GM12878 (cell line): ENCODE measurements around the gene TMEM131L. TPM values are rescaled to one million over a fixed set of nuclear protein-coding genes. Genes with fewer than 3 reads are reported as not detected.

Source experiments
- ATAC-seq: fragments of 200-7000 bp; cut with Tn5 transposase; 3 replicates; pipeline ENCODE4 v1.9.1; 2020; ENCODE audit warnings: mild to moderate bottlenecking, moderate library complexity
- BruUV-seq: library from RNA; stranded (reverse); fragments of 400-500 nt; replicated peaks from 2 replicates; lab custom pipeline; 2021; lab: Mats Ljungman, UMichigan
- CTCF ChIA-PET: fragments of 300-600 bp; sonication (Branson Sonifier 250); formaldehyde crosslinking; extraction: SDS; loops from one replicate; lab custom pipeline; 2021; ENCODE audit warnings: inconsistent platforms; lab: Yijun Ruan, JAX
- POLR2A ChIA-PET: fragments of 350-600 bp; formaldehyde crosslinking; extraction: SDS; loops from one replicate; lab custom pipeline; 2021; ENCODE audit warnings: inconsistent platforms; lab: Charles Lee
- RAD21 ChIA-PET: fragments of 300-600 bp; sonication (Branson Sonifier 250); formaldehyde crosslinking; loops from one replicate; lab custom pipeline; 2023; ENCODE audit warnings: antibody characterized with exemption; ENCODE audit not compliant: unreplicated experiment; lab: Charles Lee
- SMC1A ChIA-PET: fragments of 300-600 bp; sonication (Branson Sonifier 250); formaldehyde crosslinking; loops from one replicate; lab custom pipeline; 2023; ENCODE audit not compliant: unreplicated experiment, uncharacterized antibody; lab: Charles Lee
- DNase-seq: peaks from one replicate; pipeline ENCODE4 v3.0.0-alpha.2; 2011; ENCODE audit warnings: low read depth, low spot score
- FAIRE-seq: peaks from 3 replicates; lab custom pipeline; 2011; peaks lifted over from hg19 to GRCh38; lab: Jason Lieb, UNC
- H2AFZ ChIP-seq: 2 replicates; pipeline ENCODE4 v1.6.0; 2011; ENCODE audit warnings: low read depth, low read length, control low read depth; ENCODE audit not compliant: control insufficient read depth
- H3K27ac ChIP-seq: 2 replicates; pipeline ENCODE4 v1.5.1; 2011; ENCODE audit warnings: control low read depth; ENCODE audit not compliant: control insufficient read depth, insufficient read depth
- H3K27me3 ChIP-seq, 2 experiments: replicated peaks in 1 of 2; 2 replicates each; pipeline versions ENCODE4 v1.6.0 to v1.6.1; 2011; ENCODE audit warnings: low read length in 1 of 2; ENCODE audit not compliant: control insufficient read depth in 2 of 2, insufficient read depth in 2 of 2
- H3K36me3 ChIP-seq, 2 experiments: 2 replicates each; pipeline ENCODE4 v1.5.1; 2011; ENCODE audit warnings: low read length in 1 of 2; ENCODE audit not compliant: control insufficient read depth in 2 of 2, insufficient read depth in 2 of 2
- H3K4me1 ChIP-seq: 2 replicates; pipeline ENCODE4 v1.6.1; 2011; ENCODE audit warnings: mild to moderate bottlenecking, low read length, moderate library complexity, mixed read lengths; ENCODE audit not compliant: control insufficient read depth, insufficient read depth
- H3K4me2 ChIP-seq: 2 replicates; pipeline ENCODE4 v1.6.0; 2011; ENCODE audit warnings: control low read depth; ENCODE audit not compliant: control insufficient read depth, insufficient read depth
- H3K4me3 ChIP-seq: fragments of 200-600 bp; sonication (generic); 2 replicates; pipeline ENCODE4 v1.5.1; 2016
- H3K79me2 ChIP-seq: 2 replicates; pipeline ENCODE4 v1.6.0; 2011; ENCODE audit warnings: low read length; ENCODE audit not compliant: control insufficient read depth, insufficient read depth
- H3K9ac ChIP-seq: 2 replicates; pipeline ENCODE4 v1.8.0; 2011; ENCODE audit warnings: low read length, control low read depth, mixed read lengths; ENCODE audit not compliant: control insufficient read depth, insufficient read depth
- H3K9me3 ChIP-seq: replicated peaks from 3 replicates; pipeline ENCODE4 v1.5.1; 2011; ENCODE audit warnings: mild to moderate bottlenecking, low read length; ENCODE audit not compliant: control insufficient read depth, insufficient read depth
- H4K20me1 ChIP-seq: 2 replicates; pipeline ENCODE4 v1.6.0; 2011; ENCODE audit not compliant: control insufficient read depth, insufficient read depth
- ETV6 ChIP-seq, 2 experiments: fragments of 450-650 bp in 1 of 2; IDR thresholded peaks in 1 of 2; conservative IDR thresholded peaks in 1 of 2; 2 replicates each; pipeline ENCODE4 v1.6.1; 2014; ENCODE audit warnings: antibody characterized with exemption in 1 of 2, borderline replicate concordance in 1 of 2, low read depth in 1 of 2, mild to moderate bottlenecking in 1 of 2, moderate library complexity in 1 of 2
- JUND ChIP-seq: IDR thresholded peaks from 2 replicates; pipeline ENCODE4 v1.6.1; 2012; ENCODE audit warnings: low read depth, mild to moderate bottlenecking, low read length, improper control_type of control experiment, moderate library complexity
- KAT2A ChIP-seq: conservative IDR thresholded peaks from 2 replicates; pipeline ENCODE4 v1.6.1; 2011; ENCODE audit warnings: low read depth, low read length; ENCODE audit not compliant: control insufficient read depth
- NKRF ChIP-seq: fragments of 450-650 bp; conservative IDR thresholded peaks from 2 replicates; pipeline ENCODE4 v1.6.1; 2017; ENCODE audit warnings: mild to moderate bottlenecking, moderate library complexity
- RAD51 ChIP-seq: fragments of 450-650 bp; IDR thresholded peaks from 2 replicates; pipeline ENCODE4 v1.6.1; 2016; ENCODE audit warnings: moderate library complexity, mild to moderate bottlenecking, inconsistent platforms
- SRF ChIP-seq, 2 experiments: IDR thresholded peaks; 2 replicates each; pipeline ENCODE4 v1.6.1; 2011; ENCODE audit warnings: low read depth in 2 of 2, low read length in 2 of 2, mild to moderate bottlenecking in 1 of 2, moderate library complexity in 1 of 2
- WGBS: methylation state at CpG from one replicate; pipeline ENCODE4 v1.1.6; 2016; ENCODE audit warnings: low lambda C conversion rate; ENCODE audit not compliant: insufficient replicate concordance, insufficient coverage; ENCODE audit errors: missing lambda C conversion rate; 5-methylcytosine and 5-hydroxymethylcytosine counted together
- in situ Hi-C: fragments of 300-500 bp; cut with MboI; formaldehyde crosslinking; loops from 9 replicates; pipeline ENCODE4 v1.14.3; 2018; ENCODE audit warnings: mixed read lengths
- intact Hi-C: fragments of 100-400 bp; cut with micrococcal nuclease; formaldehyde crosslinking; loops from one replicate; pipeline ENCODE4 v1.14.2; 2022; ENCODE audit not compliant: unreplicated experiment
- polyA plus RNA-seq, 11 experiments: library from polyadenylated mRNA; depleted of rRNA in 4 of 11; unstranded in 6 of 11; stranded (reverse) in 5 of 11; fragments of >200 nt; fragmentation: Nextera tagmentation in 4 of 11; fragmentation: Illumina TruSeq in 1 of 11; extraction: Ambion mirVana in 4 of 11; extraction: Trizol in 1 of 11; gene quantifications; 1 replicate in 1 of 11; 2 replicates in 10 of 11; pipeline versions ENCODE4 v1.2.1 to v1.2.3, GENCODE V29; 2011 to 2016; ENCODE audit warnings: inconsistent platforms in 2 of 11, missing spikeins in 2 of 11, low read depth in 1 of 11
- total RNA-seq, 4 experiments: library from RNA; depleted of rRNA in 3 of 4; stranded (reverse); fragments of >200 nt in 3 of 4; fragmentation: Illumina TruSeq in 1 of 4; extraction: Trizol in 1 of 4; gene quantifications; 2 replicates each; pipeline versions ENCODE4 v1.2.1 to v1.2.3, GENCODE V29; 2013 to 2021
- TF ChIP-seq, protein P1 (sequence below), 3 experiments: IDR thresholded peaks in 2 of 3; conservative IDR thresholded peaks in 1 of 3; 2 replicates each; pipeline ENCODE4 v1.5.1; 2011; ENCODE audit warnings: low read depth in 3 of 3, low read length in 3 of 3, mild to moderate bottlenecking in 3 of 3, control low read depth in 2 of 3, moderate library complexity in 2 of 3, inconsistent platforms in 1 of 3, mixed read lengths in 1 of 3; ENCODE audit not compliant: control insufficient read depth in 2 of 3, insufficient read depth in 1 of 3; ENCODE audit errors: extremely low read depth in 1 of 3
- TF ChIP-seq, protein P2 (sequence below): IDR thresholded peaks from 2 replicates; pipeline ENCODE4 v1.6.1; 2012; ENCODE audit warnings: low read depth, low read length, improper control_type of control experiment

Gene TMEM131L
- total and polyA plus RNA-seq, 10 of the 15 experiments (the other 5 are each of a cell fraction or from before 2014, with no cell fraction given) = 8.5 to 101 (median 74.4) TPM

- H4K20me1 ChIP-seq = no peaks in the 10 kb centered on the region
- H3K4me2 ChIP-seq = no peak overlapping the region
- no peak for ATAC-seq
- 74% methylated on average over 1 of the region's 1 CpG for WGBS
- no peak overlapping the region for H3K9ac ChIP-seq
- H3K36me3 ChIP-seq = no peaks in the 10 kb centered on the region
- in situ Hi-C loops (loop anchor here (10.0 kb wide), 1 partner anchor 501 kb away; no protein-coding TSS in a partner anchor), intact Hi-C loops (loop anchor here (5.0 kb wide), 2 partner anchors 424 to 559 kb away; no protein-coding TSS in a partner anchor)
- ChIA-PET CTCF (interaction anchor here (0.9 to 2.1 kb wide), 4 partner anchors 39 to 562 kb away, joined by 3 to 9 read pairs (median 5); no protein-coding TSS in a partner anchor), POLR2A (no interaction called here), RAD21 (interaction anchor here (1.0 to 3.7 kb wide), 2 partner anchors 104 to 304 kb away, joined by 3 to 23 read pairs; no protein-coding TSS in a partner anchor), SMC1A (interaction anchor here (0.6 to 1.2 kb wide), 3 partner anchors 31 to 304 kb away, joined by 3 to 4 read pairs (median 3); no protein-coding TSS in a partner anchor)
- no peaks in the 10 kb centered on the region for H3K79me2 ChIP-seq
- FAIRE-seq = no peak
- no peak overlapping the region for H3K27ac ChIP-seq
- no peak overlapping the region for H3K4me3 ChIP-seq
- H3K4me1 ChIP-seq = peaks cover 6% of the 10 kb centered on the region; the same call in 1 of the 2 replicates
- DNase-seq = no peak
- TF ChIP-seq, protein P1, sequence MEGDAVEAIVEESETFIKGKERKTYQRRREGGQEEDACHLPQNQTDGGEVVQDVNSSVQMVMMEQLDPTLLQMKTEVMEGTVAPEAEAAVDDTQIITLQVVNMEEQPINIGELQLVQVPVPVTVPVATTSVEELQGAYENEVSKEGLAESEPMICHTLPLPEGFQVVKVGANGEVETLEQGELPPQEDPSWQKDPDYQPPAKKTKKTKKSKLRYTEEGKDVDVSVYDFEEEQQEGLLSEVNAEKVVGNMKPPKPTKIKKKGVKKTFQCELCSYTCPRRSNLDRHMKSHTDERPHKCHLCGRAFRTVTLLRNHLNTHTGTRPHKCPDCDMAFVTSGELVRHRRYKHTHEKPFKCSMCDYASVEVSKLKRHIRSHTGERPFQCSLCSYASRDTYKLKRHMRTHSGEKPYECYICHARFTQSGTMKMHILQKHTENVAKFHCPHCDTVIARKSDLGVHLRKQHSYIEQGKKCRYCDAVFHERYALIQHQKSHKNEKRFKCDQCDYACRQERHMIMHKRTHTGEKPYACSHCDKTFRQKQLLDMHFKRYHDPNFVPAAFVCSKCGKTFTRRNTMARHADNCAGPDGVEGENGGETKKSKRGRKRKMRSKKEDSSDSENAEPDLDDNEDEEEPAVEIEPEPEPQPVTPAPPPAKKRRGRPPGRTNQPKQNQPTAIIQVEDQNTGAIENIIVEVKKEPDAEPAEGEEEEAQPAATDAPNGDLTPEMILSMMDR (IDR thresholded peaks at IDR 0.05 in 2 of 3, conservative IDR thresholded peaks at IDR 0.05 in 1 of 3; ENCODE audit: control insufficient read depth in 2 of 3, extremely low read depth in 1 of 3, insufficient read depth in 1 of 3, low read depth in 3 of 3, low read length in 3 of 3) = no peak
- no peak for TF ChIP-seq SRF (IDR thresholded peaks at IDR 0.05; ENCODE audit: low read depth in 2 of 2, low read length in 2 of 2)
- TF ChIP-seq RAD51 = no peak
- no peak for TF ChIP-seq ETV6 (conservative IDR thresholded peaks at IDR 0.05 in 1 of 2, IDR thresholded peaks at IDR 0.05 in 1 of 2; ENCODE audit: borderline replicate concordance in 1 of 2, low read depth in 1 of 2)
- TF ChIP-seq, protein P2, sequence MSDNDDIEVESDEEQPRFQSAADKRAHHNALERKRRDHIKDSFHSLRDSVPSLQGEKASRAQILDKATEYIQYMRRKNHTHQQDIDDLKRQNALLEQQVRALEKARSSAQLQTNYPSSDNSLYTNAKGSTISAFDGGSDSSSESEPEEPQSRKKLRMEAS = no peak
- TF ChIP-seq NKRF = no peak
- no peak for TF ChIP-seq JUND
- TF ChIP-seq KAT2A = no peak
- no TSS peak for BruUV-seq
- no peak overlapping the region for H2AFZ ChIP-seq
- no peaks in the 10 kb centered on the region; the same call in 2 of the 3 replicates for H3K9me3 ChIP-seq
- no peaks in the 10 kb centered on the region for H3K27me3 ChIP-seq
Observed at GRCh38 chr4:153646261-153646660, 180.1 kb downstream of the TMEM131L start.
